ENCODE results near the gene ZNF236. TPM values are rescaled to one million over a fixed set of nuclear protein-coding genes. Genes with fewer than 3 reads are reported as not detected.
A peak's percentile ranks its signal among the peaks of the same experiment; 100 is the strongest.

The ZNF236 gene
- total RNA-seq, 1 donor from 2014 or later: 18.4 TPM

DNA sequence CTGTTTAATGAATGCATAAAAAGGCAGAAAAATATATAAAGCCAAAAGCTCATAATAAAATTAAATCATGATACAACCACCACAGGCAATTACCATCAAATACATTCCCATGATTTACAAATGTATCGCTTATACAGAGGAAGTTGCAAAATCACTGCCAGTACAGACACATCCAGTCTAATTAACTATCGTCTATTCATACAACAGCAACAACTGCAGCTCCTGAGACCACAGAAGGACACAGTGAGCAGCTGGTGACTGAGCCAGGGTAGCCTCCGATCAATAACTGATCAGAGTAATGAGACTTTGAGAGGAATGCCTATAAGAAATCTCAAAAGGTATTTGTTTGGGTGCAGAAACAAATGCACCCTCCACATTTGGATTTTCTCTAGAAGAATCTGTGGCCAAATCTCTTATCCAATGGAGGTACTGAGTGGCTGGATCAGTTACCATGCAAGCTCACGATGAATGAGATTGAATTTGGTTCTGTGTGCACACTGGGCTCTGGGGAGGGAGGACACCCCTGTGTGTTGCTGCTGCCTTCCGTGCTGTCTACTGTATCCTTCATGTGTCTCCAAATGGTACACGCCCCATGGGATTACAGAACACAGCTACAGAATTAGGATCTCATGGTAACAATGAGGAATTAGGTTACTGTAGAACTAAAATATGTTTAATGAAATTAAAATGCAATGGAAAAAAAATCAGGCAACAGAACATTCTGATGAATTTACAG is 190.6 kb downstream of the ZNF236 start:
- TF ChIP-seq, protein P1, sequence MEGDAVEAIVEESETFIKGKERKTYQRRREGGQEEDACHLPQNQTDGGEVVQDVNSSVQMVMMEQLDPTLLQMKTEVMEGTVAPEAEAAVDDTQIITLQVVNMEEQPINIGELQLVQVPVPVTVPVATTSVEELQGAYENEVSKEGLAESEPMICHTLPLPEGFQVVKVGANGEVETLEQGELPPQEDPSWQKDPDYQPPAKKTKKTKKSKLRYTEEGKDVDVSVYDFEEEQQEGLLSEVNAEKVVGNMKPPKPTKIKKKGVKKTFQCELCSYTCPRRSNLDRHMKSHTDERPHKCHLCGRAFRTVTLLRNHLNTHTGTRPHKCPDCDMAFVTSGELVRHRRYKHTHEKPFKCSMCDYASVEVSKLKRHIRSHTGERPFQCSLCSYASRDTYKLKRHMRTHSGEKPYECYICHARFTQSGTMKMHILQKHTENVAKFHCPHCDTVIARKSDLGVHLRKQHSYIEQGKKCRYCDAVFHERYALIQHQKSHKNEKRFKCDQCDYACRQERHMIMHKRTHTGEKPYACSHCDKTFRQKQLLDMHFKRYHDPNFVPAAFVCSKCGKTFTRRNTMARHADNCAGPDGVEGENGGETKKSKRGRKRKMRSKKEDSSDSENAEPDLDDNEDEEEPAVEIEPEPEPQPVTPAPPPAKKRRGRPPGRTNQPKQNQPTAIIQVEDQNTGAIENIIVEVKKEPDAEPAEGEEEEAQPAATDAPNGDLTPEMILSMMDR (conservative IDR thresholded peaks at IDR 0.05): no peak
- no peaks in the 10 kb centered on the region for H3K36me3 Mint-ChIP-seq (ENCODE audit: low read depth)
- H3K9me3 Mint-ChIP-seq: peaks cover under 1% of the 10 kb centered on the region
- DNase-seq (ENCODE audit: low read depth, low spot score): no peak
- H3K4me1 Mint-ChIP-seq: peaks cover 60% of the 10 kb centered on the region
- no peaks in the 10 kb centered on the region for H3K27me3 Mint-ChIP-seq (ENCODE audit: low read depth)
- H3K4me3 Mint-ChIP-seq: no peak overlapping the region
- H3K27ac Mint-ChIP-seq (ENCODE audit: unreplicated experiment): no peak overlapping the region

DNA sequence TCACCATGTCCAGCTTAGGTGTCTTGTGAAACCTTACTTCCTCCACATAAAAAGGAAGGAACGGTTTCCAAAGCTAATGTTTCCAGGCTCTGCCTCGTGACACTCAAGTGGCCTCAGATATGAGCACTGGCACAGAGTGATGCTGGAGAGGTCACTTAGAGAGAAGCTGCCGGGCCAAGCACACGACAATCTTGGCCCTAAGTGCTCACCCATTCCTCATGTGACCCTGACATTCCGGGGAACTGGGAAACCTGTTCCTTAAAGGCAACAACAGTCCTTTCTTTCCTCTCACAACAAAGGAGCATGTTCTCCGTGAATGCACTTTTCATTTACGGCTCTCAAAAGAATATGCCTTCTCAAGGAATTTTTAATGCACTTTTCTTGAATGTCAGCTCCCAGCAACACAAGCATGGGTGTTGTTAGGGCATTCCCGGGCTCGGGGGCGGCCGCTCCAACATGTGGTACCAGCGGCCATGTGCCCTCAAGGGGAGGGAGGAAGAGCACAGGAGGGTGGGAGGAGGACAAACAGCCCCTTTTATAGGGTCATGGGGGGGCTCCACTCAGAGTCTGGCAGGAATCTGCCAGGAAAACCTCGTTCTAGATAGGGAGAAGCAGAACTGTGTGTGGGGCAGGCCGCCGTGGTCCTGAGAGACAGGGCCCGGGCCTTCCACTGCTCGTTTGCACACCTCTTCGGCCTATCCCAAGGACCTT is 191.6 kb downstream of the ZNF236 start:
- no peaks in the 10 kb centered on the region for H3K36me3 Mint-ChIP-seq (ENCODE audit: low read depth)
- peaks cover 8% of the 10 kb centered on the region for H3K9me3 Mint-ChIP-seq
- no peak overlapping the region for H3K4me3 Mint-ChIP-seq
- H3K27ac Mint-ChIP-seq (ENCODE audit: unreplicated experiment): peak overlapping the region; percentile 87
- H3K4me1 Mint-ChIP-seq: peaks cover 67% of the 10 kb centered on the region
- TF ChIP-seq, protein P1 (conservative IDR thresholded peaks at IDR 0.05): no peak
- DNase-seq (ENCODE audit: low read depth, low spot score): no peak
- H3K27me3 Mint-ChIP-seq (ENCODE audit: low read depth): no peaks in the 10 kb centered on the region

DNA sequence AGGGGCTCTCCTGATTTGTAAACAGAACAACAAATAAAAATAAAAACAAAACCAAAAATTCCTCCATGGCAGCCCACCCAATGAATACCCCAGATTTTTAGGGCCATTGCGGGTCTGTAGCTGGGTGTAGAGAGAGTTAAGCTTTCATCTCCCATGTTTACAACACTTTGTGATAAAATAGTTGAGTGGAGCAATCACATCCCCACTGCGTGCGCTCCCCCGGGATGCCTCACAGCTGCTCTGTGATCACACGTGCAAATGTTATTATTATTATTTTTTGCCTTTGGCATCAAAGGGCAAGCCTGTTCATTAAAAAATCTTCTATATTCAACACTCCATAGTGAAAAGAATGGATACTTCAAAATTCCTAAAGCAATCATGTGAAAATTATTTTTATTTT is 192.2 kb downstream of the ZNF236 start:
- H3K36me3 Mint-ChIP-seq (ENCODE audit: low read depth): no peaks in the 10 kb centered on the region
- TF ChIP-seq, protein P1 (conservative IDR thresholded peaks at IDR 0.05): no peak
- H3K27me3 Mint-ChIP-seq (ENCODE audit: low read depth): no peaks in the 10 kb centered on the region
- H3K4me3 Mint-ChIP-seq: no peak overlapping the region
- H3K27ac Mint-ChIP-seq (ENCODE audit: unreplicated experiment): no peak overlapping the region
- peaks cover 67% of the 10 kb centered on the region for H3K4me1 Mint-ChIP-seq
- no peak for DNase-seq (ENCODE audit: low read depth, low spot score)
- H3K9me3 Mint-ChIP-seq: peaks cover 12% of the 10 kb centered on the region

DNA sequence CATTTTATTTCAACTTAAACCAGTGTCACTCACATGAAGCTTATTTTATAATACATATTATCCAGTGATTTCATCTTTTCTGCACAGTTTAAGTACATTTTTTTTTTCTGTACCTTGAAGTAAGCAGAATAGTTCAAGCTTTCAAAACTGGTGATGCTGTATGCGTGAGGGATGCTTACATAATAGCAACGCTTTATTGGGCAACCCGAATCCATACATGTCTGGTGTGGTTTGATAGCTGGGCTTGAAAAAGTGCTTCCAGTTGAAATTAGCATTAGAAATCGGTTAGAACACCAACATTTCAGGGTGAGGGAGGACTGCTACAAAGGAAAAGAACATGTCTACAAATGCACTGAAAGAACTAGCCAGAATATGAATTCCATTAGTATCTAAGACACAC is 192.8 kb downstream of the ZNF236 start:
- peak overlapping the region; percentile 55 for H3K27ac Mint-ChIP-seq (ENCODE audit: unreplicated experiment)
- no peaks in the 10 kb centered on the region for H3K27me3 Mint-ChIP-seq (ENCODE audit: low read depth)
- TF ChIP-seq, protein P1 (conservative IDR thresholded peaks at IDR 0.05): no peak
- H3K36me3 Mint-ChIP-seq (ENCODE audit: low read depth): no peaks in the 10 kb centered on the region
- peaks cover 12% of the 10 kb centered on the region for H3K9me3 Mint-ChIP-seq
- no peak overlapping the region for H3K4me3 Mint-ChIP-seq
- peaks cover 62% of the 10 kb centered on the region for H3K4me1 Mint-ChIP-seq
- no peak for DNase-seq (ENCODE audit: low read depth, low spot score)

DNA sequence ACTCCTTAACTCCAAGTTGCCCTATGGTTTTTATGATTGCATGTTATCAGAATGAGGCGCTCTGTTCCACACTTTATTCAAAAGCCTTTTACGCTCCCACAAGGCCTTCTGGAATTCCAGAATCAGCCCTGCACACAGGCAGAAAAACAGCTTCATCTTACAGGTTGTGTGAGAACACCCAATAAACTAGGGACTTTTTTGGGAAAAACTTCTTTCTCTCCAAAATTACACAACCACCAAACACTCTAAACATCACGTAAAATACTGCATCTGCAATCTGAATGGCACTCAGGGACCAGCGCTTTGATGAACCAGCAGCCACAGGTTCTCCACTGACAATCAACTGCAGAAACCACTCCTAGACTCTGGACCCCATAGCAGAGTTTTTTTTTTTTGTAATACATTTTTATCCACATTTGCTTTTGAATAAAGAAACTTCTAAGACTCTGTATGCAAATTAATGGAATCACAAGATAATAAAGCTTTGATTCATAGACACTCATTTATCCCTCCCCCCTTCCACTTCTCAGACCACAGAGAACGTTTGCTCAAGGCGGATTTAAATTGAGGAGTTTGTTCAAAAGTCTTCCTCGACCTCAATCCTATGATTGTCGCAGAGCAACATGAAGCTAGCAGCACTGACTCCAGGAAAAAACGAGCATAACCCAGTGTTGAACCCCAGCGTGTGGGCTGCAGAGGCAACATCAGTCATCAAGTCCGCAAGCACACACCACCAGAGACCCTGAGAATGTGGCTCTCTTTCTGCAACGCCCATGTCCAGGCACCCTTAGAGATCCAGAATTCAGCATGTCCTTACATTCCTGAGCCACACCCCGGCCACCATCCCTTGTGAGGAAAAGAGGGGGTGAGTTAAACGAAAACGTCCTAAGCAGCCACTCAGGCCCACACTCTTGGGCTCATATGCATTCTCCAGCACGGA is 193.7 kb downstream of the ZNF236 start:
- Mint-ChIP-seq H3K27me3 (ENCODE audit: low read depth) (no peaks in the 10 kb centered on the region), H3K4me1 (peaks cover 59% of the 10 kb centered on the region), H3K36me3 (ENCODE audit: low read depth) (no peaks in the 10 kb centered on the region), H3K4me3 (no peak overlapping the region), H3K27ac (ENCODE audit: unreplicated experiment) (no peak overlapping the region), H3K9me3 (peaks cover 12% of the 10 kb centered on the region)
- no peak for DNase-seq (ENCODE audit: low read depth, low spot score)
- TF ChIP-seq, protein P1 (conservative IDR thresholded peaks at IDR 0.05): no peak
